Measurements from ENCODE around the gene WNT4. TPM values are rescaled to one million over a fixed set of nuclear protein-coding genes. Genes with fewer than 3 reads are reported as not detected.
A peak's percentile ranks its signal among the peaks of the same experiment; 100 is the strongest.

Gene WNT4
- total RNA-seq, 6 donors from 2014 or later: 1.0 to 3.2 (median 2.0) TPM

DNA sequence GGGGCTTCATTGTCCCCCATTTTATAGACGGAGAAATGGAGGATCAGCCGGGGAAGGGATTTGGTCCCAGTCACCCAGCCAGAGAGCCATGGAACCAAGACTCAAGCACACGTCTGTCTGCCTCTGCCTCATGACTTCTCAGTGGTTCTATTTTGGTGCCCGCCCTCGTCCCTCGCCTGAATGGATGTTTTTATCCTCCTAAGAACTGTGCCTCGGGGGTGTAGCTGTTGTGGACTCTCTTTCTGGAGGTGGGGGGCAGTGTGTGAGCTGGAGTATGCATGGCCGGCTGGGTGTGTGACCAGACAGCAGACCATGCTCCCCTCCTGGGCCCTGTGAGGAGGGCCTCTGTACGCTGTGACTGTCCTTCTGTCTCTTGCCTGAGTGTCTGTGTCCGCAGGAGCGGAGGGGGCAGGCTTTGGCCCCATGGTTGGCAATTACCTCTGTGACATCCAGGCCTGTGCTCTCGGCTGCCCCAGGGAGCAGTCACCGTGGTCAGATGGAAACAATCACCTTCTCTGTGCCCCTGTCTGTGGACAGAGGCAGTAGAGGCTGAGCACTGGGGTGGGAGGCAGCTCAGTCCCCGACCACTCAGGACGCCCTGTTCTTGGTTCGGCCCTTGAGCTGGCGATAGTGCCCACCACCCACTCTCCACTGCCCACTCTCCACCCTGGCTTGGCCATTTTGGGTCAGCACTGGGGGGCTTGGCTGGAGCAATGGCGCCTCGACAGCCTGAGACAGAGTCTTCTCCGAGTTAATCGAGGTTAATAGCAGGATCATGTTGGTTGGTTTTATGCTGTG lies 20.4 kb downstream of the WNT4 start:
- H3K4me3 ChIP-seq: no peak overlapping the region
- ATAC-seq (ENCODE audit: low FRiP score in 2 of 2) (no peak), DNase-seq (no peak)
- peaks cover 0 to 39% (median 22%) of the 10 kb centered on the region in 4 donors for H3K36me3 ChIP-seq
- H3K27ac ChIP-seq: no peak overlapping the region
- TF ChIP-seq POLR2AphosphoS5 (IDR thresholded peaks at IDR 0.05): no peak
- TF ChIP-seq EP300 (IDR thresholded peaks at IDR 0.05): no peak
- peaks cover 0 to under 1% (median 0%) of the 10 kb centered on the region in 4 donors for H3K4me1 ChIP-seq
- WGBS, 2 donors: 87 to 90% methylated on average over 12 to 21 of the region's 21 CpGs
- no peaks in the 10 kb centered on the region for H3K27me3 ChIP-seq
- H3K9me3 ChIP-seq: no peaks in the 10 kb centered on the region

- Histone ChIP-seq H3K27me3 (no peaks in the 10 kb centered on the region), H3K4me1 (peaks cover 0 to 2% (median 1%) of the 10 kb centered on the region in 4 donors), H3K27ac (no peak overlapping the region), H3K9me3 (no peaks in the 10 kb centered on the region), H3K36me3 (peaks cover 0 to 44% (median 22%) of the 10 kb centered on the region in 4 donors), H3K4me3 (no peak overlapping the region)
- peak in 1 of 2 donors; percentile 72 for DNase-seq
- ATAC-seq (ENCODE audit: low FRiP score in 2 of 2): no peak
- TF ChIP-seq EP300 (IDR thresholded peaks at IDR 0.05): no peak
- no peak for TF ChIP-seq POLR2A (IDR thresholded peaks at IDR 0.05)
- TF ChIP-seq POLR2AphosphoS5 (IDR thresholded peaks at IDR 0.05): no peak
- TF ChIP-seq, protein P1, sequence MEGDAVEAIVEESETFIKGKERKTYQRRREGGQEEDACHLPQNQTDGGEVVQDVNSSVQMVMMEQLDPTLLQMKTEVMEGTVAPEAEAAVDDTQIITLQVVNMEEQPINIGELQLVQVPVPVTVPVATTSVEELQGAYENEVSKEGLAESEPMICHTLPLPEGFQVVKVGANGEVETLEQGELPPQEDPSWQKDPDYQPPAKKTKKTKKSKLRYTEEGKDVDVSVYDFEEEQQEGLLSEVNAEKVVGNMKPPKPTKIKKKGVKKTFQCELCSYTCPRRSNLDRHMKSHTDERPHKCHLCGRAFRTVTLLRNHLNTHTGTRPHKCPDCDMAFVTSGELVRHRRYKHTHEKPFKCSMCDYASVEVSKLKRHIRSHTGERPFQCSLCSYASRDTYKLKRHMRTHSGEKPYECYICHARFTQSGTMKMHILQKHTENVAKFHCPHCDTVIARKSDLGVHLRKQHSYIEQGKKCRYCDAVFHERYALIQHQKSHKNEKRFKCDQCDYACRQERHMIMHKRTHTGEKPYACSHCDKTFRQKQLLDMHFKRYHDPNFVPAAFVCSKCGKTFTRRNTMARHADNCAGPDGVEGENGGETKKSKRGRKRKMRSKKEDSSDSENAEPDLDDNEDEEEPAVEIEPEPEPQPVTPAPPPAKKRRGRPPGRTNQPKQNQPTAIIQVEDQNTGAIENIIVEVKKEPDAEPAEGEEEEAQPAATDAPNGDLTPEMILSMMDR (IDR thresholded peaks at IDR 0.05): no peak
- 57 to 79% methylated on average over 4 to 15 of the region's 15 CpGs for WGBS, 2 donors
Measured at GRCh38 chr1:22121421-22121911, 21.4 kb downstream of the WNT4 start.

- H3K9me3 ChIP-seq: no peaks in the 10 kb centered on the region
- H3K27ac ChIP-seq: no peak overlapping the region
- ATAC-seq (ENCODE audit: low FRiP score in 2 of 2) (no peak), DNase-seq (no peak)
- 87 to 88% methylated on average over 10 to 11 of the region's 11 CpGs for WGBS, 2 donors
- H3K4me3 ChIP-seq: no peak overlapping the region
- peaks cover 0 to 45% (median 22%) of the 10 kb centered on the region in 4 donors for H3K36me3 ChIP-seq
- H3K27me3 ChIP-seq: no peaks in the 10 kb centered on the region
- TF ChIP-seq POLR2AphosphoS5 (IDR thresholded peaks at IDR 0.05) (no peak), EP300 (IDR thresholded peaks at IDR 0.05) (no peak), POLR2A (IDR thresholded peaks at IDR 0.05) (no peak)
- TF ChIP-seq, protein P1 (IDR thresholded peaks at IDR 0.05): no peak
- H3K4me1 ChIP-seq: peaks cover 0 to 5% (median 1%) of the 10 kb centered on the region in 4 donors
Measured at GRCh38 chr1:22120469-22120790, 22.5 kb downstream of the WNT4 start.

- no peak for ATAC-seq (ENCODE audit: low FRiP score in 2 of 2)
- H3K27ac ChIP-seq: no peak overlapping the region
- no peaks in the 10 kb centered on the region for H3K9me3 ChIP-seq
- WGBS, 2 donors: 93 to 95% methylated on average over 25 to 44 of the region's 44 CpGs
- no peak overlapping the region for H3K4me3 ChIP-seq
- H3K27me3 ChIP-seq: no peaks in the 10 kb centered on the region
- TF ChIP-seq, protein P1 (IDR thresholded peaks at IDR 0.05): no peak
- TF ChIP-seq POLR2AphosphoS5 (IDR thresholded peaks at IDR 0.05) (no peak), POLR2A (IDR thresholded peaks at IDR 0.05) (no peak), EP300 (IDR thresholded peaks at IDR 0.05) (no peak)
- peaks cover 0 to 51% (median 22%) of the 10 kb centered on the region in 4 donors for H3K36me3 ChIP-seq
- peak in 1 of 2 donors; percentile 83 for DNase-seq
- peaks cover 0 to 5% (median 1%) of the 10 kb centered on the region in 4 donors for H3K4me1 ChIP-seq
Measured at GRCh38 chr1:22119626-22120468, 23.1 kb downstream of the WNT4 start.

All from upper lobe of left lung (tissue), 6 donors.